ENCODE data around the gene ARMC6. TPM values are rescaled to one million over a fixed set of nuclear protein-coding genes. Genes with fewer than 3 reads are reported as not detected.

The ARMC6 gene
- total and polyA plus RNA-seq, 4 donors = 23.9 to 38.3 (median 29.9) TPM

GRCh38 chr19:19054939-19055440 is 21.6 kb downstream of the ARMC6 start:
- H3K9me3 ChIP-seq (ENCODE audit: control insufficient read depth in 4 of 4, low read length in 3 of 4) = no peaks in the 10 kb centered on the region
- H3K4me3 ChIP-seq (ENCODE audit: low read depth in 1 of 3, low read length in 3 of 3) = no peak overlapping the region
- DNase-seq (ENCODE audit: low spot score) = no peak
- no peak overlapping the region for H3K9ac ChIP-seq (ENCODE audit: low read depth in 1 of 2, low read length in 2 of 2)
- H3K27ac ChIP-seq (ENCODE audit: low read depth in 1 of 2, low read length in 2 of 2) = peak overlapping the region in 1 of 2 donors; percentile 28
- TF ChIP-seq JUND (IDR thresholded peaks at IDR 0.05) (no peak), EGR1 (IDR thresholded peaks at IDR 0.05; ENCODE audit: low read depth in 2 of 2) (no peak), YY1 (IDR thresholded peaks at IDR 0.05) (no peak), CTCF (IDR thresholded peaks at IDR 0.05; ENCODE audit: low read depth, low read length, missing input control) (no peak), FOXA1 (IDR thresholded peaks at IDR 0.05) (no peak), GABPA (IDR thresholded peaks at IDR 0.05 in 1 of 2, conservative IDR thresholded peaks at IDR 0.05 in 1 of 2) (no peak), SP1 (IDR thresholded peaks at IDR 0.05) (no peak), TAF1 (conservative IDR thresholded peaks at IDR 0.05) (no peak), RXRA (IDR thresholded peaks at IDR 0.05) (no peak), MAX (IDR thresholded peaks at IDR 0.05) (no peak), HNF4A (conservative IDR thresholded peaks at IDR 0.05) (no peak)
- TF ChIP-seq, protein P1, sequence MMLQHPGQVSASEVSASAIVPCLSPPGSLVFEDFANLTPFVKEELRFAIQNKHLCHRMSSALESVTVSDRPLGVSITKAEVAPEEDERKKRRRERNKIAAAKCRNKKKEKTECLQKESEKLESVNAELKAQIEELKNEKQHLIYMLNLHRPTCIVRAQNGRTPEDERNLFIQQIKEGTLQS (IDR thresholded peaks at IDR 0.05) = no peak
- WGBS = 95% methylated on average over 19 of the region's 19 CpGs
- peaks cover 0 to 14% (median 9%) of the 10 kb centered on the region in 4 donors for H3K36me3 ChIP-seq (ENCODE audit: control insufficient read depth in 4 of 4, insufficient read depth in 3 of 4, low read depth in 1 of 4, low read length in 3 of 4)
- peaks cover 9 to 90% (median 70%) of the 10 kb centered on the region in 4 donors for H3K4me1 ChIP-seq (ENCODE audit: control insufficient read depth in 4 of 4, insufficient read depth in 4 of 4, low read length in 3 of 4)
- H3K27me3 ChIP-seq (ENCODE audit: control insufficient read depth in 4 of 4, insufficient read depth in 4 of 4, low read length in 3 of 4) = no peaks in the 10 kb centered on the region

DNA sequence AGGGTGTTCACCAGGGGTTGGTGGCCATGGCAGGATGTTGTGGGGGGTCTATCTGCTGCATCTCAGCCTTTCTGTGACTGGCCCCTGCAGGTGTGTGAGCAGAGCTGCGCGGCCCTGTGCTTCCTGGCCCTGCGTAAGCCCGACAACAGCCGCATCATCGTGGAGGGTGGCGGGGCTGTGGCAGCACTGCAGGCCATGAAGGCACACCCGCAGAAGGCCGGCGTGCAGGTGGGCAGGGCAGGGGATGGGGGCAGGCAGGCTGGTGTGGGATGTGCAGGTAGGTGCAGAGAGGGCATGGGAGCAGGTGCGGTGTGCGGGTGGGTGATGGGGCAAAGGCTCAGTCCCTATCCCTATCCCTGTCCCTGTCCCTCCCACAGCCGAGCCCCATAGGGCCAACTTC is 22.3 kb downstream of the ARMC6 start:
- DNase-seq (ENCODE audit: low spot score) = no peak

More for the DNA sequence above, 22.3 kb downstream of the ARMC6 start:
- Histone ChIP-seq H3K36me3 (ENCODE audit: control insufficient read depth in 4 of 4, insufficient read depth in 3 of 4, low read depth in 1 of 4, low read length in 3 of 4) (peaks cover 0 to 14% (median 9%) of the 10 kb centered on the region in 4 donors), H3K4me1 (ENCODE audit: control insufficient read depth in 4 of 4, insufficient read depth in 4 of 4, low read length in 3 of 4) (peaks cover 9 to 86% (median 74%) of the 10 kb centered on the region in 4 donors), H3K9ac (ENCODE audit: low read depth in 1 of 2, low read length in 2 of 2) (no peak overlapping the region), H3K27me3 (ENCODE audit: control insufficient read depth in 4 of 4, insufficient read depth in 4 of 4, low read length in 3 of 4) (no peaks in the 10 kb centered on the region), H3K9me3 (ENCODE audit: control insufficient read depth in 4 of 4, low read length in 3 of 4) (no peaks in the 10 kb centered on the region), H3K27ac (ENCODE audit: low read depth in 1 of 2, low read length in 2 of 2) (no peak overlapping the region), H3K4me3 (ENCODE audit: low read depth in 1 of 3, low read length in 3 of 3) (no peak overlapping the region)
- no peak for TF ChIP-seq CTCF (IDR thresholded peaks at IDR 0.05; ENCODE audit: low read depth, low read length, missing input control)
- TF ChIP-seq, protein P1 (IDR thresholded peaks at IDR 0.05) = no peak
- no peak for TF ChIP-seq YY1 (IDR thresholded peaks at IDR 0.05)
- no peak for TF ChIP-seq EGR1 (IDR thresholded peaks at IDR 0.05; ENCODE audit: low read depth in 2 of 2)
- no peak for TF ChIP-seq ZBTB33 (IDR thresholded peaks at IDR 0.05)
- no peak for TF ChIP-seq JUND (IDR thresholded peaks at IDR 0.05)
- TF ChIP-seq NR2F2 (IDR thresholded peaks at IDR 0.05) = no peak
- TF ChIP-seq RAD21 (IDR thresholded peaks at IDR 0.05) = no peak
- no peak for TF ChIP-seq REST (IDR thresholded peaks at IDR 0.05)
- no peak for TF ChIP-seq SP1 (IDR thresholded peaks at IDR 0.05)
- TF ChIP-seq HNF4G (IDR thresholded peaks at IDR 0.05) = no peak
- WGBS = 95% methylated on average over 13 of the region's 13 CpGs
